Endothelial cell (in vitro differentiated cells): ENCODE data around the gene CCDC171. TPM values are rescaled to one million over a fixed set of nuclear protein-coding genes. Genes with fewer than 3 reads are reported as not detected.

ENCODE experiments used
- DNase-seq: peaks from one replicate; pipeline ENCODE4 v3.0.0; 2021; ENCODE audit warnings: low spot score
- H3K27ac Mint-ChIP-seq: one replicate; pipeline ENCODE4 v1.8.0; 2021; ENCODE audit warnings: mixed read lengths, inconsistent platforms; ENCODE audit not compliant: unreplicated experiment
- H3K27me3 Mint-ChIP-seq: one replicate; pipeline ENCODE4 v1.8.0; 2021; ENCODE audit warnings: mild to moderate bottlenecking, moderate library complexity, mixed read lengths, inconsistent platforms; ENCODE audit not compliant: unreplicated experiment
- H3K36me3 Mint-ChIP-seq: one replicate; pipeline ENCODE4 v1.8.0; 2021; ENCODE audit warnings: mild to moderate bottlenecking, low read depth, mixed read lengths, inconsistent platforms; ENCODE audit not compliant: unreplicated experiment
- H3K4me1 Mint-ChIP-seq: one replicate; pipeline ENCODE4 v1.8.0; 2021; ENCODE audit warnings: mild to moderate bottlenecking, mixed read lengths, inconsistent platforms; ENCODE audit not compliant: unreplicated experiment
- H3K4me3 Mint-ChIP-seq: one replicate; pipeline ENCODE4 v1.8.0; 2021; ENCODE audit warnings: mild to moderate bottlenecking, mixed read lengths, inconsistent platforms; ENCODE audit not compliant: unreplicated experiment
- H3K9me3 Mint-ChIP-seq: one replicate; pipeline ENCODE4 v1.8.0; 2021; ENCODE audit warnings: mixed read lengths, inconsistent platforms; ENCODE audit not compliant: unreplicated experiment
- CTCF ChIP-seq: fragments of 200-600 bp; sonication (generic); IDR thresholded peaks from one replicate; pipeline ENCODE4 v1.5.0; 2021; ENCODE audit warnings: antibody characterized with exemption; ENCODE audit not compliant: unreplicated experiment
- total RNA-seq: library from RNA; stranded (reverse); fragmentation: NEBNext Ultra II Directional; extraction: Animal tissue kit (Norgen Biotek cat#: 25700); gene quantifications from one replicate; pipeline ENCODE4 v1.2.1, GENCODE V29; 2021; ENCODE audit not compliant: unreplicated experiment

Gene CCDC171
- total RNA-seq, 1 donor from 2014 or later = 6.5 TPM

- Mint-ChIP-seq H3K4me3 (no peak overlapping the region), H3K9me3 (no peaks in the 10 kb centered on the region), H3K36me3 (no peaks in the 10 kb centered on the region), H3K27me3 (no peaks in the 10 kb centered on the region), H3K27ac (no peak overlapping the region), H3K4me1 (peaks cover 7% of the 10 kb centered on the region)
- TF ChIP-seq CTCF = no peak
- DNase-seq = no peak
Measured at GRCh38 chr9:15961217-15961616, 408.4 kb downstream of the CCDC171 start.

GRCh38 chr9:15965246-15965745 is 412.5 kb downstream of the CCDC171 start:
- TF ChIP-seq CTCF = no peak
- H3K4me1 Mint-ChIP-seq = peaks cover 7% of the 10 kb centered on the region
- no peak overlapping the region for H3K27ac Mint-ChIP-seq
- H3K36me3 Mint-ChIP-seq = no peaks in the 10 kb centered on the region
- DNase-seq = no peak
- no peaks in the 10 kb centered on the region for H3K9me3 Mint-ChIP-seq
- H3K4me3 Mint-ChIP-seq = no peak overlapping the region
- no peaks in the 10 kb centered on the region for H3K27me3 Mint-ChIP-seq

GRCh38 chr9:15966471-15966870 is 413.6 kb downstream of the CCDC171 start:
- Mint-ChIP-seq H3K36me3 (no peaks in the 10 kb centered on the region), H3K27me3 (no peaks in the 10 kb centered on the region), H3K27ac (no peak overlapping the region), H3K4me1 (peaks cover 7% of the 10 kb centered on the region), H3K9me3 (no peaks in the 10 kb centered on the region), H3K4me3 (no peak overlapping the region)
- no peak for DNase-seq
- TF ChIP-seq CTCF = no peak

- Mint-ChIP-seq H3K4me3 (no peak overlapping the region), H3K27ac (no peak overlapping the region), H3K9me3 (no peaks in the 10 kb centered on the region), H3K36me3 (no peaks in the 10 kb centered on the region), H3K27me3 (no peaks in the 10 kb centered on the region), H3K4me1 (peaks cover 7% of the 10 kb centered on the region)
- DNase-seq = no peak
- no peak for TF ChIP-seq CTCF
Measured at GRCh38 chr9:15967068-15967467, 414.2 kb downstream of the CCDC171 start.

- H3K36me3 Mint-ChIP-seq = no peaks in the 10 kb centered on the region
- no peak for DNase-seq
- TF ChIP-seq CTCF = no peak
- no peaks in the 10 kb centered on the region for H3K4me1 Mint-ChIP-seq
- peaks cover 3% of the 10 kb centered on the region for H3K27me3 Mint-ChIP-seq
- no peaks in the 10 kb centered on the region for H3K9me3 Mint-ChIP-seq
- no peak overlapping the region for H3K4me3 Mint-ChIP-seq
- no peak overlapping the region for H3K27ac Mint-ChIP-seq
Measured at GRCh38 chr9:15972760-15973159, 419.9 kb downstream of the CCDC171 start.
